Naive thymus-derived CD8-positive, alpha-beta T cell (primary cell): Measurements from ENCODE around the gene FARP1. TPM values are rescaled to one million over a fixed set of nuclear protein-coding genes. Genes with fewer than 3 reads are reported as not detected.
"Not testable (repeated sequence)": the region's sequence is repeated elsewhere in the genome, so short reads cannot be mapped to it uniquely, and the experiment has no call there.

Experiments
- ATAC-seq, 2 donors: fragments of 150-1000 bp; cut with Tn5 transposase in 1 of 2; sonication (Bioruptor Pico), chemical (Tn5 transposase) in 1 of 2; 1 replicate in 1 of 2; 2 replicates in 1 of 2; pipeline ENCODE4 v1.10.0; 2021; ENCODE audit warnings: mild to moderate bottlenecking in 2 of 2, moderate library complexity in 2 of 2
- POLR2A ChIA-PET: fragments of 350-600 bp; sonication (Branson Sonifier 250); formaldehyde crosslinking; loops from one replicate; lab custom pipeline; 2021; ENCODE audit warnings: antibody characterized with exemption; lab: Charles Lee
- DNase-seq, 10 donors: peaks; one replicate each; pipeline versions ENCODE4 v3.0.0 to v3.0.0-alpha.2; 2020 to 2022
- H3K27ac Mint-ChIP-seq, 10 donors: one replicate each; pipeline ENCODE4 v1.8.0; 2020 to 2022; ENCODE audit warnings: mild to moderate bottlenecking in 10 of 10, mixed read lengths in 10 of 10, moderate library complexity in 4 of 10, inconsistent platforms in 1 of 10
- H3K27me3 Mint-ChIP-seq, 5 donors: one replicate each; pipeline ENCODE4 v1.8.0; 2021 to 2022; ENCODE audit warnings: mixed read lengths in 5 of 5
- H3K36me3 Mint-ChIP-seq, 3 donors: one replicate each; pipeline ENCODE4 v1.8.0; 2020 to 2022; ENCODE audit warnings: mixed read lengths in 3 of 3, mild to moderate bottlenecking in 2 of 3, inconsistent platforms in 1 of 3
- H3K4me1 Mint-ChIP-seq, 4 donors: one replicate each; pipeline ENCODE4 v1.8.0; 2021 to 2022; ENCODE audit warnings: mixed read lengths in 4 of 4
- H3K4me3 Mint-ChIP-seq, 10 donors: one replicate each; pipeline ENCODE4 v1.8.0; 2020 to 2022; ENCODE audit warnings: mild to moderate bottlenecking in 10 of 10, mixed read lengths in 10 of 10, moderate library complexity in 6 of 10, inconsistent platforms in 1 of 10
- H3K9me3 Mint-ChIP-seq, 9 donors: one replicate each; pipeline ENCODE4 v1.8.0; 2020 to 2022; ENCODE audit warnings: mixed read lengths in 9 of 9, mild to moderate bottlenecking in 3 of 9, inconsistent platforms in 1 of 9, moderate library complexity in 1 of 9
- polyA plus RNA-seq, 3 donors: library from polyadenylated mRNA; unstranded; fragments of 300-500 nt; fragmentation: Illumina TruSeq; gene quantifications; one replicate each; pipeline ENCODE4 v1.2.3, GENCODE V29; 2021
- total RNA-seq, 8 experiments: library from RNA in 2 of 8; stranded (reverse) in 2 of 8; gene quantifications; one replicate each; pipeline ENCODE4 v1.2.3 and lab custom pipeline; 2021 to 2026

Gene FARP1
- total and polyA plus RNA-seq, 5 experiments from 2014 or later, result 0.03 to 0.55 (median 0.22) TPM

GRCh38 chr13:98363326-98363725, 220.4 kb downstream of the FARP1 start:
- no peak overlapping the region for H3K27ac Mint-ChIP-seq
- POLR2A ChIA-PET, result no interaction called here
- H3K36me3 Mint-ChIP-seq, result no peaks in the 10 kb centered on the region
- no peak overlapping the region for H3K4me3 Mint-ChIP-seq
- ATAC-seq, result no peak
- no peaks in the 10 kb centered on the region for H3K4me1 Mint-ChIP-seq
- peaks cover 0 to 4% (median 0%) of the 10 kb centered on the region in 9 donors for H3K9me3 Mint-ChIP-seq
- no peak for DNase-seq
- peaks cover 0 to 18% (median 5%) of the 10 kb centered on the region in 5 donors for H3K27me3 Mint-ChIP-seq

- DNase-seq, result no peak
- H3K27me3 Mint-ChIP-seq, result peaks cover 0 to 15% (median 5%) of the 10 kb centered on the region in 5 donors
- no peaks in the 10 kb centered on the region for H3K36me3 Mint-ChIP-seq
- peaks cover 0 to 4% (median 0%) of the 10 kb centered on the region in 9 donors for H3K9me3 Mint-ChIP-seq
- no peak overlapping the region for H3K27ac Mint-ChIP-seq
- POLR2A ChIA-PET, result no interaction called here
- no peaks in the 10 kb centered on the region for H3K4me1 Mint-ChIP-seq
- H3K4me3 Mint-ChIP-seq, result no peak overlapping the region
- ATAC-seq, result no peak
These were observed 221.3 kb downstream of the FARP1 start for GRCh38 chr13:98364179-98364578.

DNA sequence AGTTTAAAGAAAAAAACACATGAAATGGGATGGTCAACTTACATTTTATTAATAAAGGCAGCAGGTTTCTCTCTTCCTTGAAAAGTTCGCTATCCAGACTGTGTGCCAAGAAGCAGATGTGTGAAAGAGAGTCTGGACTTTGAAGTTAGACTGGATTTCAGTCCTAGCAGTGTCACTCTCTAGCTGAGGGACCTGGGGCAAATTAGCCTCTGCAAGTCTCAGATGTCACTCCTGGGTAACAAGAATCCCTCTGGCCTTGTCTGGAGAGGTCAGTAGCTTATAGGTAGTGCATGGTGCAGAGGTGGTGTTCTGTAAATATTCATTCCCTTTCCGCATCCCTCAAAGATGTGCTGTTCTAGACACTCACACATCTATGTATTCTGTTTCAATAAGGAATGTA, 221.8 kb downstream of the FARP1 start:
- H3K4me3 Mint-ChIP-seq, result no peak overlapping the region
- no peaks in the 10 kb centered on the region for H3K4me1 Mint-ChIP-seq
- H3K36me3 Mint-ChIP-seq, result no peaks in the 10 kb centered on the region
- H3K9me3 Mint-ChIP-seq, result peaks cover 0 to 3% (median 0%) of the 10 kb centered on the region in 9 donors
- DNase-seq, result no peak
- no peak overlapping the region for H3K27ac Mint-ChIP-seq
- POLR2A ChIA-PET, result no interaction called here
- H3K27me3 Mint-ChIP-seq, result peaks cover under 1 to 18% (median 6%) of the 10 kb centered on the region in 5 donors
- no peak for ATAC-seq

GRCh38 chr13:98365302-98365701, 222.4 kb downstream of the FARP1 start:
- H3K27ac Mint-ChIP-seq, result no peak overlapping the region

GRCh38 chr13:98366010-98366409, 223.1 kb downstream of the FARP1 start:
- POLR2A ChIA-PET, result no interaction called here
- ATAC-seq, result no peak
- no peak overlapping the region for H3K4me3 Mint-ChIP-seq

More at GRCh38 chr13:98365302-98365701, 222.4 kb downstream of the FARP1 start:
- no peaks in the 10 kb centered on the region for H3K4me1 Mint-ChIP-seq
- H3K27me3 Mint-ChIP-seq, result peaks cover 5 to 25% (median 12%) of the 10 kb centered on the region in 5 donors
- POLR2A ChIA-PET, result no interaction called here
- no peak for ATAC-seq
- no peak overlapping the region for H3K4me3 Mint-ChIP-seq
- H3K36me3 Mint-ChIP-seq, result peaks cover 0 to 4% (median 0%) of the 10 kb centered on the region in 3 donors
- no peak for DNase-seq
- H3K9me3 Mint-ChIP-seq, result peaks cover 0 to 9% (median 0%) of the 10 kb centered on the region in 9 donors

DNA sequence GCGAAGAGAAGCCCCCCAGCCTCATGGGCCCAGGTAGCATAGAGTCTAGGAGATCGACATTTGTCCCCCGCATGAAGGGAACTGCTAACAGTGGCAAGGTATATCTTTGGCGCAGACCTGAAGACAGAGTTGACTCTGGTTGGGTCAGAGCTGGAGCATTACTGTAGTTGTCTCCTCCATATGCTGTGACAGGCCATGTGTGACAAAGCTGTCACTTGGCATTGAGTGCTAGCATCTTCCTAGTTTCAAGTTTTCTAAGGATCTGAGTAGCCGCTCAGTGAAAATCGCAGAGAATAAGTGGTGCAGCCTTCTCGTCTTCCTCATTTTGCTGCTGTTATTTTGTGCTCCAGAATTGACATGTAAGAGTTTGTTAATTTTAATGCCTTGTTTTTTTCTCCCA, 223.5 kb downstream of the FARP1 start:
- no peak overlapping the region for H3K4me3 Mint-ChIP-seq
- POLR2A ChIA-PET, result no interaction called here
- DNase-seq, result no peak
- H3K9me3 Mint-ChIP-seq, result peaks cover 0 to 10% (median 0%) of the 10 kb centered on the region in 9 donors
- ATAC-seq, result no peak
- H3K36me3 Mint-ChIP-seq, result peaks cover 0 to 4% (median 0%) of the 10 kb centered on the region in 3 donors
- H3K27me3 Mint-ChIP-seq, result peaks cover 5 to 35% (median 17%) of the 10 kb centered on the region in 5 donors
- H3K4me1 Mint-ChIP-seq, result no peaks in the 10 kb centered on the region
- H3K27ac Mint-ChIP-seq, result no peak overlapping the region

More at GRCh38 chr13:98366010-98366409, 223.1 kb downstream of the FARP1 start:
- Mint-ChIP-seq H3K27ac (no peak overlapping the region), H3K4me1 (no peaks in the 10 kb centered on the region), H3K36me3 (peaks cover 0 to 4% (median 0%) of the 10 kb centered on the region in 3 donors), H3K9me3 (peaks cover 0 to 10% (median 0%) of the 10 kb centered on the region in 9 donors), H3K27me3 (peaks cover 5 to 31% (median 14%) of the 10 kb centered on the region in 5 donors)
- DNase-seq, result no peak

DNA sequence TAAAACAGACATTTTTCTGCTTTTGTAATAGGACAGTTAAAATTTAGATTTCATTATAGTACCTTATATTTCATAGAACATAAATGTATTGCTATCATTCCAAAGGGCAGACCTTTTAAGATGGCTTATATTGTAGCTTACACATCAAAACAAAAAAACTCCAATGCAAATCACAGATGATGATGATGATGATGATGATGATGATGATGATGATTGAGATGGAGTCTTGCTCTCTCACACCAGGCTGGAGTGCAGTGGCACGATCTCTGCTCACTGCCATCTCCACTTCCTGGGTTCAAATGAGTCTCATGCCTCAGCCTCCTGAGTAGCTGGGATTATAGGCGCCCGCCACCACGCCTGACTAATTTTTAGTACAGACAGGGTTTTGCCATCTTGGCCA, 224.1 kb downstream of the FARP1 start:
- Mint-ChIP-seq H3K27me3 (peaks cover 5 to 40% (median 21%) of the 10 kb centered on the region in 5 donors), H3K4me3 (no peak overlapping the region), H3K36me3 (peaks cover 0 to 4% (median 0%) of the 10 kb centered on the region in 3 donors), H3K9me3 (peaks cover 0 to 10% (median 0%) of the 10 kb centered on the region in 9 donors), H3K4me1 (no peaks in the 10 kb centered on the region), H3K27ac (no peak overlapping the region)
- ATAC-seq (no peak), DNase-seq (no peak)
- POLR2A ChIA-PET, result no interaction called here

DNA sequence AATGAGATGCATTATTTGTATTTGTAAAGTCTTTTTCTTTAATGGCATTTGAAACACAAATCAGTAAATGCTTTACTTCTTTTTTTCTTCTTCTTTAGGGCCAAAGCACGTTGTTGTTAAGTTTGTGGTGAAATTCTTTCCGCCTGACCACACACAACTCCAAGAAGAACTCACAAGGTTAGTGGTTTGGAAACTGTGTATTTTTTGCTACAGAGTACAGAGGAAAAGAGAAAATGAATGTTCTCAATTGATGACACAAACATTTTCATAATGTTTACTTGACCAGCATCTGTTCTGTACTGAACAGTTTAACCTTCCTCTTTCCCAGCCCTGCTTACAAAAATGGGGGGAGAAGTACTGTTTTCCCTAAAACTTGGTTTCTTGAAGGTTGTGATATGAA, 225.1 kb downstream of the FARP1 start:
- peaks cover 4 to 32% (median 19%) of the 10 kb centered on the region in 5 donors for H3K27me3 Mint-ChIP-seq
- H3K36me3 Mint-ChIP-seq, result peaks cover 0 to 4% (median 0%) of the 10 kb centered on the region in 3 donors
- no peaks in the 10 kb centered on the region for H3K4me1 Mint-ChIP-seq
- peaks cover 0 to 10% (median 0%) of the 10 kb centered on the region in 9 donors for H3K9me3 Mint-ChIP-seq
- DNase-seq, result no peak
- no peak overlapping the region for H3K27ac Mint-ChIP-seq
- POLR2A ChIA-PET, result no interaction called here
- no peak overlapping the region for H3K4me3 Mint-ChIP-seq
- ATAC-seq, result no peak

- ATAC-seq, DNase-seq, POLR2A ChIA-PET, H3K4me3 Mint-ChIP-seq, H3K36me3 Mint-ChIP-seq, H3K4me1 Mint-ChIP-seq, H3K9me3 Mint-ChIP-seq, H3K27ac Mint-ChIP-seq: not testable (repeated sequence)
- peaks cover 3 to 28% (median 18%) of the 10 kb centered on the region in 5 donors for H3K27me3 Mint-ChIP-seq
These were observed 226.6 kb downstream of the FARP1 start for GRCh38 chr13:98369520-98369919.

GRCh38 chr13:98370261-98370660, 227.4 kb downstream of the FARP1 start:
- Mint-ChIP-seq H3K36me3 (peaks cover 0 to 4% (median 0%) of the 10 kb centered on the region in 3 donors), H3K4me1 (no peaks in the 10 kb centered on the region), H3K4me3 (no peak overlapping the region), H3K27ac (no peak overlapping the region), H3K9me3 (peaks cover 0 to 10% (median 0%) of the 10 kb centered on the region in 9 donors), H3K27me3 (peaks cover 2 to 28% (median 18%) of the 10 kb centered on the region in 5 donors)
- no peak for ATAC-seq
- no peak for DNase-seq
- POLR2A ChIA-PET, result no interaction called here

DNA sequence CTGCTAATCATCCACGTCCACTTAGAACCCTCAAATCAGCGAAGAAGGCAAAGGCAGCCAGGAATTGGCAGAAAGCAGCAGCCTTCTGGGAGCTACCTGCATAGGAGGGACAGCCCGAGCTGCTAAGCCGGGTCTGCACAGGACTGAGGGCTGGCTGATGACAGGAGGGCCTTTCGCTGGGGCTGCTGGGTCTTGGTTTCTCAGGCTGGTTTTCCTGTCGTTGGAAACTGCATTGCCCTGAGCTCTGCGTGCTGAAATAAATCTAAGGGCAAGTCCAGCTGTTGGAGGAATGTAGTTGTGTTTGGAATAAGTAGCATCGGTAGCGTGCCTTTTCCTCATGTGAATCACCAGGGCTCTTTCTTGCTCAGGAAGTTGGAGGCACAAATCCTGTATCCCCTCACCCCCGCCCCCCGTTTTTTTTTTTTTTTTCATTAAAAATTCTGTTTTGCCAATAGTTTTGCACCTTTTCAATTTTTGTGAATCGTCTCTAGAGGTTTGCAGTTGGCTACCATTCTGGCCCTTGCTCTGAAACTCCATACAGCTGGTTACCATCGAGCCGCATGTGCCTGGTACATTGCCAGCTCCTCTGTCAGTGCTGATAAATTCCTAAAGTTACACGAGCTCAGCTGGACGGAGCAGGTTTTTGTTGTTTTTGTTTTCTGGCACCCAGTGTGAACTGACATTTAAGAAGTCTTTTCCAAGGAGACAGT, 228.1 kb downstream of the FARP1 start:
- no peak overlapping the region for H3K27ac Mint-ChIP-seq
- H3K36me3 Mint-ChIP-seq, result peaks cover 0 to 4% (median 0%) of the 10 kb centered on the region in 3 donors
- H3K4me1 Mint-ChIP-seq, result no peaks in the 10 kb centered on the region
- H3K4me3 Mint-ChIP-seq, result no peak overlapping the region
- H3K27me3 Mint-ChIP-seq, result peaks cover 2 to 28% (median 18%) of the 10 kb centered on the region in 5 donors
- POLR2A ChIA-PET, result no interaction called here
- ATAC-seq (no peak), DNase-seq (no peak)
- peaks cover 0 to 10% (median 0%) of the 10 kb centered on the region in 9 donors for H3K9me3 Mint-ChIP-seq

DNA sequence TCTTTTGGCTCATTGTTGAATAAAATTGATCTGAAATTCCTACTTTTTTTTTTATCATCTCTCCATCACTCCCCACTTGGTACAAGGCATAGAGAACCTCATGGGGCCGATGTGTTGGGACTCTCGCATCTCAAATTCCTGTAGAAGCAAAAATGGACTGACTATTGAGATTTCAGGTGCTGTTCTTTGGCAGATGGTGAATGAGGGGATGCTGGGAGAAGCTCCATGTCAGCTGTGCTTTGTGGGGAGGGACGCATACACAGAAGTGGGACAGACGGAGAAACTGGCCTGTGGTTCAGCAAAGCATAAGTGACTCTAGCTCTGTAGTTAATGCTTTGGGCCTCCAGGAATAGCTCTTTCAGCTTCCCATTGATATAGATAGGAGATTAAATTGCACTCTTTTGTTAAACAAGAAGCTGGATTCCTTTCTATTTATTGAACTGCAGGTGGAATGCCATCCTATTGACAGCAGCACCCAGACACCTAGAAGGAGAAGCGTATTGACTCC, 228.7 kb downstream of the FARP1 start:
- no peaks in the 10 kb centered on the region for H3K4me1 Mint-ChIP-seq
- POLR2A ChIA-PET, result no interaction called here
- no peak overlapping the region for H3K27ac Mint-ChIP-seq
- no peak overlapping the region for H3K4me3 Mint-ChIP-seq
- ATAC-seq (no peak), DNase-seq (no peak)
- peaks cover 0 to 5% (median 4%) of the 10 kb centered on the region in 3 donors for H3K36me3 Mint-ChIP-seq
- peaks cover 0 to 10% (median 0%) of the 10 kb centered on the region in 9 donors for H3K9me3 Mint-ChIP-seq
- peaks cover 2 to 28% (median 18%) of the 10 kb centered on the region in 5 donors for H3K27me3 Mint-ChIP-seq

- ATAC-seq, result no peak
- Mint-ChIP-seq H3K27me3 (peaks cover 2 to 28% (median 18%) of the 10 kb centered on the region in 5 donors), H3K36me3 (peaks cover 0 to 6% (median 4%) of the 10 kb centered on the region in 3 donors), H3K9me3 (peaks cover 0 to 10% (median 0%) of the 10 kb centered on the region in 9 donors), H3K4me1 (no peaks in the 10 kb centered on the region), H3K27ac (no peak overlapping the region), H3K4me3 (no peak overlapping the region)
- no peak for DNase-seq
- POLR2A ChIA-PET, result no interaction called here
These were observed 230.0 kb downstream of the FARP1 start for GRCh38 chr13:98372876-98373275.
